Anterior cingulate cortex (tissue), 58 donors: ENCODE data around the gene TMBIM6.
A peak's percentile ranks its signal among the peaks of the same experiment; 100 is the strongest.
"Not testable (repeated sequence)": the region's sequence is repeated elsewhere in the genome, so short reads cannot be mapped to it uniquely, and the experiment has no call there.

Experiments
- DNase-seq, 58 donors: peaks; one replicate each; lab custom pipeline; 2025; lab: John Stamatoyannopoulos, UW

TMBIM6 gene

DNA sequence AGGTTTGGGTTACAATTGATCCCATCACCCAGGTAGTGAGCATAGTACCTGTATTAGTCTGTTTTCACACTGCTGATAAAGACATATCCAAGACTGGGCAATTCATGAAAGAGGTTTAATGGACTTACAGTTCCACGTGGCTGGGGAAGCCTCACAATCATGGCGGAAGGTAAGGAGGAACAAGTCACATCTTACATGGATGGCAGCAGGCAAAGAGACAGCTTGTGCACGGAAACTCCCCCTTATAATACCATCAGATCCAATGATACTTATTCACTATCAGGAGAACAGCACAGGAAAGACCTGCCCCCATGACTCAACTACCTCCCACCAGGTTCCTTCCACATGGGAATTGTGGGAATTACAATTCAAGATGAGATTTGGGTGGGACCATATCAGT, 20.0 kb upstream of the TMBIM6 start:
- not testable (repeated sequence) for DNase-seq

DNA sequence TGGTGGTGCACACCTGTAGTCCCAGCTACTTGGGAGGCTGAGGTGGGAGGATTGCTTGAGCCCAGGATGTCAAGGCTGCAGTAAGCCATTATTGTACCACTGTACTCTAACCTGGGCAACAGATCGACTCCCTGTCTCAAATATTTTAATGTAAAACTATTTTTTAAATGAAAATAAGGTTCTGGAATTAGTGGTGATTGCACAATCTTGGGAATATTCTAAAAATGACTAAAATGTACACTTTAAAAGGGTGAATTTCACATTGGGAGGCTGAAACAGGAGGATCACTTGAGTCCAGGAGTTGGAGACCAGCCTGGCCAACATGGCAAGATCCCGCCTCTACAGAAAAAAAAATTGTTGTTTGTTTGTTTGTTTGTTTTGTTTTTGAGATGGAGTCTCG, 12.9 kb upstream of the TMBIM6 start:
- DNase-seq, result no peak

DNA sequence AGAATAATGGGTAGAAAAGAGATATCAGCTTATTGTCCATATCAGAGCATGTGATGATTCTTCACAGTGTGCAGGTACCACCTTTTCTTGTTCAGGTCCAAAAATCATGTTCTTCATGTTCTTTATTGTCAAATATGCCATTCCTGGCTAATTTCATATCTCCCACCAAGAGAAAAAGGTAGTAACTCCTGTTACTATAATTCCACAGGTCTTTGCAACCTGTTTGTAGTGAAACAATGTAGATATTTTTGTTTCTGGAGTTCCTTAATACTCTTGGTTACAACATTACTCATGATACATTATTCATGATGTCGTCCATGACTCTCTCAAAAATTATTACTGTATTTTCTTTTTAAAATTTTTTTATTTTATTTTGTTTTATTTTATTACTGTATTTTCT, 11.3 kb upstream of the TMBIM6 start:
- DNase-seq, result no peak

DNA sequence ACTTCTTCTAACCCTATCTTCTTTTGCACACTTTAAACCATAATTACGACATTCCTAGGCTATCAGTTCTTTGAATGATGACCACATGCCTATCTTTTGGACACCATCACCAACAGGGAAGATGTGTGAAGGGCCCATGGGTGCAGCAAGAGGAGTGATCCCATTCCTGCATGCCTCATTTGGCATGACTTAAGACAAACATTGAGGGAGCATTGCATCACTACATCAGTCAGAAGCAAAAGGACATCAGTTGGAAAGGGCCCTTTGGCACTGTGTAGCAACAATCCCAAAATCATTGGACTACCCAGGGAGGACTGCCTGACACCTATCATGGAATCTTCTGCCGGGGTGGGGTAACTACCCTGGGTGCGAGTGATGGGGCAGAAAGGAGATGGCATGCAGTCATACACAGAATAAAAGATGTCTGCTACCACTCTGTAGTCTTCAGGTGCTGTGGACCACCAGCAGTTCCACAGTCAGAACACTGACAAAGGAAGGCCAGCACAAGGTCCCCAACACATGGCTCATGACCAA, 10.7 kb upstream of the TMBIM6 start:
- no peak for DNase-seq

DNA sequence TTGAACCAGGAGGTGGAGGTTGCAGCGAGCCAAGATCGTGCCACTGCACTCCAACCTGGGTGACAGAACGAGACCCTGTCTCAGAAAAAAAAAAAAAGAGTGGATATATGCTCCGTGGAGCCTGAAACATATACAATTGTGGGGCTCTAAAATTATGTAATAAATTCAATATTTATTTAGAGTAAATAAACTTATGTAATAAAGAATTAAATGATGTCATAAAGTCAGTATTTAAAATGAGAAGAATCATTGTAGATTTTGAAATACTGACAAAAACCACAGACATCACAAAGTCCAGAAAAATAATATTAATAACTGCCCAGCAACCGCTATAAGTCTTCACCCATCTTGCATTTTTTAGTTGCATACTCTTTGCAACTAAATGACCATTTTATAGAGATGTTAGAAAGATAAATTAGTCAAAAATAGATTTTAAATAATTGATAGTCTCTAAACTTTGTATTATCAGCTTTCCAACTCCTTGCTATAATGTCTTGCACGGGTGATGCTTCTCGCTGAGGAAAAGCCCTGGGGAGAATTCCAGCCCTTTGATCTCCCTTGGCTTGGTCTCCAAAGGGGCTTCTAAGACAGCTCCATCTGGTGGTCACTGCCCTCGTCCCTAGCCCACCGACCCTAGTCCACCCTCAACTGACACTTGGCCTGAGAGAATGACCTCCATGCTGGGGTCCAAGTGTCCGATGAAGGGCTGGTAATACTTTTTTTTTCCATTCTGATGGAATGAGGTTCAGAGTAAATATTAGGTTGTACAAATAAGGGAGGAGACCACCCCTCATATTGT, 7.9 kb upstream of the TMBIM6 start:
- no peak for DNase-seq

DNA sequence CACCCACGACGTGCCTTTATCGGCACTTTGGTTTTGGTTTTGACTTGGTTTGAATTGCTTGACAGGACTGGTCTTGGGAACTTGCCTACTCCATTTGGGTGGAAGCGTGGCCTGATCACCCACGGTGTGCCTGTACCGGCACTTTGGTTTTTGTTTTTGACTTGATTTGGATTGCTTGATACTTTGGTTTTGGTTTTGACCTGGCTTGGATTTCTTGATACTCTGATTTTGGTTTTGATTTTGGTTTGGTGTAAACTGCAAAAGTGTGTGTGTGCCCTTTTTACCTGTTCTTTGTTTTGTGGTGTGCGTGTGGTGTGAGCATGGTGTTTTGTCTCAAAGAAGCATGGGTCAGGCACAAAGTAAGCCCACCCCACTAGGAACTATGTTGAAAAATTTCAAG, 6.5 kb upstream of the TMBIM6 start:
- DNase-seq, result not testable (repeated sequence)

DNA sequence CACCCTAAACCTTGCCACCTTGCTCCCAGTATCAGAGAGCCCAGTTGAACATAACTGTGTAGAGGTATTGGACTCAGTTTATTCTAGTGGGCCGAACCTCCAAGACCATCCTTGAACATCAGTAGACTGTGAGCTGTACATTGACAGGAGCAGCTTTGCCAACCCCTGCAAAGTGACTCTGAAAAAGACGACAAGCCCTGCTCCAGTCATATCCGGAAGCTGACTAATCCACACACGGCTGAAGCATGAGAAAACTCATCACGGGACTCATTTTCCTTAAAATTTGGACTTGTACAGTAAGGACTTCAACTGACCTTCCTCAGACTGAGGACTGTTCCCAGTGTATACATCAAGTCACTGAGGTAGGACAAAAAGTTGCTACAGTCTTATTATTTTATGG, 2.6 kb upstream of the TMBIM6 start:
- DNase-seq, result not testable (repeated sequence)

DNA sequence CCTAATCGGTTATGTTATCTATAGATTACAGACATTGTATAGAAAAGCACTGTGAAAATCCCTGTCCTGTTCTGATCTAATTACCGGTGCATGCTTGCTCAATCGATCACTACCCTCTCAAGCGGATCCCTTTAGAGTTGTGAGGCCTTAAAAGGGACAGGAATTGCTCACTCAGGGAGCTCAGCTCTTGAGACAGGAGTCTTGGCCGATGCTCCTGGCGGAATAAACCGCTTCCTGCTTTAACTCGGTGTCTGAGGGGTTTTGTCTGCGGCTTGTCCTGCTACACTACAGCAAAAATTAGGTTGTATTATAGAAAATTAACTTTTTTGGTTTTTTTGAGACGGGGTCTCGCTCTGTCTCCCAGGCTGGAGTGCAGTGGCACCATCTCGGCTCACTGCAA, 1.1 kb upstream of the TMBIM6 start:
- not testable (repeated sequence) for DNase-seq

DNA sequence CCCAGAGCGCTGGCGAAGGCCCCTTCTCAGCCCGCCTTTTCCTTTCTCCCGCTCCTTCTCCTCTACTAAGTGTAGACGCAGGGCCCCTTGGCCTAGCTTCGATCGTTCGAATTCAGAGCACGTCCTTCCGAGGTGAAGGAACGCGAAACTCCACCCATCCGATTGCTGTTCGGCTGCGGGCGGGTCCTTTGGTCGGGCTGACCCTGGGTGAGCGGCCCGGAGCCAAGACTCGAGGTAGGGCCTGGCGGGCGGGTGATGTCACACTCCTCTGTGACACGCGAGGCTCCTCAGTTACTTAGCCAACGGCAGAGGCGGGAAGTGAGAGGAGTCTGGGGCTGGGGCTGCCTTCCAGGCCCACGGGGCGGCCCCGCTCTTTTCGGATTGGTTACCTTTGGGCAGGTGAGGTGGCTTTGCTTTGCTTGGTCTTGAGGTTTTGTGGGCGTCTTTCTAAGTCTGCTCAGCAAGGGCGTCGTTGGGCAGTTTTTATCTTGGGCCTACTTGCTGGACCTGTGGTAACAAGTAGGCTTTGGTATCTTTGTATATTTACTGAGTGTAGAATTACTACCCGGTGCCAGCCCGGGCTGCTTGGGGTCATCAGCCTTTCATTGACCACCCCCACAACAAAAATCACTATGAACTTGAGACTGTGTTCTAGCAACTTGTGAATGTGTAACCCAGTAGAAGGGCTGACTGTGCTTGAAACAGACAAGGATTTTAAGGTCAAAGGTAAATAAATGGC, 694 bp downstream of the TMBIM6 start:
- DNase-seq, result peak in 40 of 58 donors; percentile 27 to 87 (median 69)

DNA sequence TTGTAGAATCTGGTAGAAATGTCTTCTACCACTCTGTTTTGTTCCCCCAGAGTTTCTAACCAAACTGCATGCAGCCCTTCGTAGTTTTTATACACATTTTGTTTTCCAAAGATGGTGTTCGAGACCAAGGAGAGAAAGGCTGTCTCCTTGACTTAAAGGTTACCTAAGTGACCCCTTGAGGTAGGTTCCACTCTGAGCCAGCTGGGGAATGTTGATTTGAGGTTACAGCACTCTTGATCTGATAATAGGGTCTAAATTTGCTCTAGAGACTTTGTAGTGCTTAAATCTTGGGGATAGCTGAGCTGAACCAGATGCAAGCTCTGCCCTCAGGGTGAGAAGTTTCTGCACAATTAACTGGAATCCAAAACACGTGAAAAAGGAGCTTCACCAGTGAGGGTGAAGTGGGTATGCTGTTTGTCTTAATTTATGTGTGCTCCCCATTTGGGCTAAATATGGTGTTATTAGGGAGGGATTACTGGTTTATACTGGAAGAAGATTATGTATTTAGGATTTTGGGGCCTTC, 3.1 kb downstream of the TMBIM6 start:
- no peak for DNase-seq

DNA sequence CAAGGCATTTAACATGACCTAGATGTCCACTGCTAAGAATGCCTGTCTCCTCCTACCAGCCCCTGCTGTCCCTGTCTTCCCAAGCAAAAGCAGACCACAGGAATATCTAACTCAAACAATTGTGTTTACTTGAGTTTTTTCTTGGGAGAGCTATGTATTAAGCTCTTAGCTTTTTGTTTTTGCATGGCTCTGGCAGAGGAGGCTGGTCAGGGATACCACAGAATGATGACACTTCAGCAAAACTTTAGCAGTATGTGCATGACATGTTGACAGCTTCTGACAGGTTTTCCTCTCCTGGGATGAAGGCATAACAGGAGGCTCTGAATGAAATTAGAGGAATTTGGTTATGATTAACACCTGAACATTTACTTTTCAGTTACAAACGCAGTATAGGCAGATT, 6.9 kb downstream of the TMBIM6 start:
- no peak for DNase-seq

DNA sequence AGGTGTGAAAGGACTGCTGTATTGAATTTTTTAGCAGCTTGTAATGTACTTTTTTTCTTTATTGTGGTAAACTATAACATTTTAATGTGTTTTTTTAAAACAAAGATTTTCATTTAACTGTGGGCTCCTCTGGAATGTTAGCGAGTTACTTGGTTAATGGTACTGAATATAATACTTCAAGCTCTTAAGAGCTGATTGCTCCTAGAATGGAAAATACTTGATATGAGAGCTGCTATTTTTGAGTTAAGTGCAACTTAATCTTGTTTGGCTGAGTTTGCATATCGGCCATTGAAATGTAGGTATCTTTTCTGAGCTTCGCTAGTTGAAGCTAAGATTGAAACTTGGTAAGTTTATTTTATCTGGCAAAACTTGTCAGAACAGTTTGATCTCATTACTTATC, 7.4 kb downstream of the TMBIM6 start:
- DNase-seq, result no peak

DNA sequence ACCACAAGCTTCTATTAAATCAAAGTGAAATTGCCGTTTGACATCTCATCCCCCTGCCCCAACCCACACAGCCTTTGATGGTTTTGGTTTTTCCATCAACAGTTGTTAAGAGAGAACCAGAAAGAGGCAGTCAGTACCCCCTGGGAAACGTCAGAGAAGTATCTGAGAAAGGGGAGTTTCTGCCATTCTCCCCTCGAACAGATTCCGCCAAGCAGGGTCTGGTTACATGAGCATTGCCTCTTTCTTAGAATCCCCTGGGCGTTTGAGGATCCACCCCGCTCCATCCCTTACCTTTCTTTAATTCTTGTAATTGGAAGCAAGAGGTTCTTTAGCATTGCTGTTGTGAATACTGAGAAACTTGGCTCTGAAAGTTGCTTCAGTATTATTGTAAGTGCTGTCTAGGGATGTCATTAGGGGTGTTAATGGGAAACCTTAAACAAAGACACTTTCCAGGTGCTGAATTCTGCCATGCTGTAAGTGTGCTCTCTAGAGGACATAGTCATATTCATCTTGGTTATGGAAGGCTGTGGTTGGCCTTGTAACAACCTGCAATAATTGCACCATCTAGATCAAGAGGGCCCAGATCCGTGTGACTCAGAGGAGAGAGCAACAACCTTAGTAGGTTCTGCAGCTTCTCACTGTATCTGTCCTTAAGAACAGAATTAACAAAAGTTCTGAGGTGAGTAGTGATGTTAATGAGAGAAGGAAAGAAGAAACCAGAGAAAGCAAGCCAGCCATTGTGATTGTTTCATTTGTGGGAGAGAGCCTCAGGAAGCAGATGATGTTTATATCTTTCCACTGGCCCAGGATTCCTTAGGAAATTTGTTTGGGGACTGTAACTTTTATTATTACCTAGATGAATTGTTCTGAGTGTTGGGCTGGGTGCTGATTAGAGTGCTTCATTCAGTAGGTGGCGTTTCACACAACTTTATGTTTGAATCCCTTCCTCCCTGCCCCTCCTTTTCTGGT, 9.0 kb downstream of the TMBIM6 start:
- DNase-seq, result no peak

DNA sequence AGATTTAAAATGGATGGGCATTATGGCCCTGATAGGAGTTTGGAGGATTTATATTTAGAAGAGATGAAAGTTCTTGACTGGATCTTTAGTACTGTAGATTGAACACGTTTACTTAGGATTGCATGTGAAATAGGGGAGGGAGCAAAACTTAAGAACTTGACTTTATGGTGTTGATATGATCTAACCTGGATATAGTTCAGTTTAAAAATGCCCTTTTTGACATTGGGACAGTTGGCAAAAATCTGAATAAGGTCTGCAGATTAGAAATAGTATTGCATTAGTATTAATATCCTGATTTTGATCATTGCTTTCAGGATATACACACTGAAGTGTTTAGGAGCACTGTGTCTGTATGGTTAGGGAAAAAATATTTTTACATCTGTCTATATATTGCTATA, 9.6 kb downstream of the TMBIM6 start:
- no peak for DNase-seq

DNA sequence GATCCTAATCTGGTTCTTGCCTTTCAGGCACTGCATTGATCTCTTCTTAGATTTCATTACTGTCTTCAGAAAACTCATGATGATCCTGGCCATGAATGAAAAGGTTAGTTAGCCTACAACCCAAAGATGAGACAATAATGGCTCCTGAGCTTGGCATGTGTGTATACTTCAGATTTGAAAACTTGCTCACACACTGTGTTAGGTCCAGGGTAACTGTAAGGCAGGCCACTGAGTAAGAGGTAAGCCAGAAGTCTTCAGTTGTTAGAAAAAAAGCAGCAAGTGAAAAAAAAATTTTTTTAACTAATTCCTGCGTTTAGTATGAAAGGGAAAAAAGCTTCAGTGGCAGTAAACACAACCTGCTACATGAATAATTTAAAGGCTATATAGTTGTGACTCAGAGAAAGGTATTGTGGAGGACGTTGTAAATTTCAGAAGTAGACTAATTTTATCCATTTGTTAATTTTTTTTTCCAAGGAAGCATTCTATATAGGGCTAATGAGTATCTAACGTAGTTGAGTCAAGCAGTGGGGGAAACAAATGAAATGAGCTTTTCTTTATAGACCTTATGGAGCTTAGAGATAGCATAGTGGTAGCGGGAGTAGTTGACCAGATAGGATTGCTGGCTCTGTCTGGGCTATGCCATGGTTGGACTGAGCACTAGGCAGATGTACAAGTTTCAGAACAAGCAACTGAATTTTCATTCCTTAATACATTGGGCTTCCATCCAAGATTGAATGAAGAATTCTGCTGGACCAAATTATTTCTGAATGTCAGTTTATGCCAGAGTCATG, 20.5 kb downstream of the TMBIM6 start:
- DNase-seq, result no peak

DNA sequence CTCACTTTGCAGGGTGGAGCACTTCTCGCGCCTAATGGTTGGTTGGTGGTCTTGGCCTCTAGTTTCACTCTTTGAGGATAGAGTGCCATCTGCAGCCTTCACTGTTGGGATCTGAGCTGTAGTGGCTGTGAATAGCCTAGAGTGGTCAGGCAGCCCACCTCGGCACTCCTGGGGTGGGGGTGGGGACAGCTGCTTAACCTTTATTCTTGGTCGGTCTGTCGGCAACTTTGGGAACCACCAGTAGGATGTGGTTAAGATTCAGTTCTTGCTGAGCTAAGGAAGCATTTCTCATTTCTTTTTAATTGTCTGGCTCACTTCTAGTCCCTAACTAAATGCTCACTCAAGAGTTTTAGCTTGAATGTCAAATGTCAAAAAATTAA, 21.1 kb downstream of the TMBIM6 start:
- no peak for DNase-seq

DNA sequence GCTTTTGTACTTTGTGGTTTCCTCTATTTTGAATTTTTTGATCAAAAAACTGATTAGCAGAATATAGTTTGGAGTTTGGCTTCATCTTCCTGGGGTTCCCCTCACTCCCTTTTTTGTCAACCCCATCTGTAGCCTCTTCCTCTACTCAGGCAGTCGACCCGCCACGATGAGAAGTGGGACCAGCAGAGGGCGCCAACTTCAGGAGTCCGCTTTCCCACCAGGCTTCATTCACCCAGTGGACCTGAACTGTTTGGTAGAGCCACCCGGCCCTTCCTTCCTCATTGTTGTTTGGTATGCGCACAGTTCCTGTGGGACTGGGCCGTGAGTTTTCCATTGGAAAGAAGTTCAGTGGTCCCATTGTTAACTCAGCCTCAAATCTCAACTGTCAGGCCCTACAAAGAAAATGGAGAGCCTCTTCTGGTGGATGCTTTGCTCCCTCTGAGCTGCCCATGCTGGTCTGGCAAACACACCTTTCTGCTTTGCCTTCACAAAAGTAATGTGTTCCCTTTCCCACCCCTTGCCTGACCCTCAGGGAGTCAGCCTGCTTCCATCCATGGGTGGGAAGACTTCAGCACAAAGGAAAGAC, 21.7 kb downstream of the TMBIM6 start:
- DNase-seq, result peak in 44 of 58 donors; percentile 2 to 65 (median 18)

DNA sequence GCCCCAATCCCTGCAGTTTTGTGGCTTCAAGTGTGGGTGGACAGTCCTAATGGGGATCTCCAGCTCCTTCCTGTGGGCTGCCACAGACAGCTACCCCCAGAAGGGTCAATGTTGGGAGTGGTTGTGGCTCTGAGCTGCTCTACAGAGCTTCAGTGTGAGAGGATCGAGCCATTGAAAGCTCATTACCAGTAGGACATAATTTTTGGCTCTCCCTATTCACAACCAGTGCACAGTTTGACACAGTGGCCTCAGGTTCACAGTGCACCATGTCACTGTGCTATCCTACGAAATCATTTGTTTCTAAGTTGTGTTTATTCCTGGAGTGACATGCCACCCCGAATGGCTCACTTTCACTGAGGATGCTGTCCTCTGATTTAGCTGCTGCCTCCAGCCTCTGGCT, 22.8 kb downstream of the TMBIM6 start:
- no peak for DNase-seq

DNA sequence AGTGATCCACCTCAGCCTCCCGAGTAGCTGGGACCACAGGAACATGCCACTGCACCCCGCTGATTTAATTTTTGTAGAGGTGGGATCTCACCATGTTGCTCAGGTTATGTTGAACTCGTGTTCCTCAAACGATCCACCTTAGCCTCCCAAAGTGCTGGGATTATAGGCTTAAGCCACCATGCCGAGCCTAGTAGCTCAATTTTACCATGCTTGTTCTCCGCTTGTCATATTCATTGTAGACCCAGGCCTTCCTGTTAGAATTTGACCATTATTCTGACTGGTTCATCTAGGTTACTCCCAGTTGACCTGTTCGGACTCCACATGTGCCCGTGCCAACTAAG, 24.7 kb downstream of the TMBIM6 start:
- no peak for DNase-seq
